ENCODE measurements around the gene HP1BP3.
"Not testable (repeated sequence)": the region's sequence is repeated elsewhere in the genome, so short reads cannot be mapped to it uniquely, and the experiment has no call there.

The HP1BP3 gene

GRCh38 chr1:20728371-20729154 lies 58.5 kb downstream of the HP1BP3 start:
- DNase-seq (ENCODE audit: insufficient read length, low spot score), result peak; percentile 6
- no peak for FAIRE-seq

GRCh38 chr1:20727746-20728316 lies 59.3 kb downstream of the HP1BP3 start:
- no peak for DNase-seq (ENCODE audit: insufficient read length, low spot score)
- FAIRE-seq, result no peak

GRCh38 chr1:20726932-20727745 lies 60.0 kb downstream of the HP1BP3 start:
- DNase-seq (ENCODE audit: insufficient read length, low spot score) (peak; percentile 9), FAIRE-seq (no peak)

- no peak for DNase-seq (ENCODE audit: insufficient read length, low spot score)
- FAIRE-seq, result no peak
Observed at GRCh38 chr1:20726118-20726911, 60.8 kb downstream of the HP1BP3 start.

GRCh38 chr1:20725189-20726117 lies 61.7 kb downstream of the HP1BP3 start:
- DNase-seq (ENCODE audit: insufficient read length, low spot score) (peak; percentile 1), FAIRE-seq (no peak)

GRCh38 chr1:20724364-20725188 lies 62.5 kb downstream of the HP1BP3 start:
- no peak for DNase-seq (ENCODE audit: insufficient read length, low spot score)
- FAIRE-seq, result no peak

- no peak for FAIRE-seq
- peak; percentile 0 for DNase-seq (ENCODE audit: insufficient read length, low spot score)
Observed at GRCh38 chr1:20723537-20724363, 63.4 kb downstream of the HP1BP3 start.

GRCh38 chr1:20723159-20723536 lies 64.0 kb downstream of the HP1BP3 start:
- FAIRE-seq (no peak), DNase-seq (ENCODE audit: insufficient read length, low spot score) (peak; percentile 9)

GRCh38 chr1:20721117-20722061 lies 65.7 kb downstream of the HP1BP3 start:
- FAIRE-seq (no peak), DNase-seq (ENCODE audit: insufficient read length, low spot score) (no peak)

GRCh38 chr1:20720631-20721091 lies 66.4 kb downstream of the HP1BP3 start:
- DNase-seq (ENCODE audit: insufficient read length, low spot score) (no peak), FAIRE-seq (no peak)

- DNase-seq (ENCODE audit: insufficient read length, low spot score) (no peak), FAIRE-seq (no peak)
Observed at GRCh38 chr1:20719871-20720620, 67.1 kb downstream of the HP1BP3 start.

GRCh38 chr1:20719261-20719660 lies 67.8 kb downstream of the HP1BP3 start:
- FAIRE-seq (no peak), DNase-seq (ENCODE audit: insufficient read length, low spot score) (no peak)

- not testable (repeated sequence) for DNase-seq (ENCODE audit: insufficient read length, low spot score)
Observed at GRCh38 chr1:20718343-20718882, 68.7 kb downstream of the HP1BP3 start.

GRCh38 chr1:20717452-20718342 lies 69.4 kb downstream of the HP1BP3 start, which contains the start of gene KIF17:
KIF17 (minus strand) TSS chr1:20718007; CDS start chr1:20717706, 301 bp downstream.
- DNase-seq (ENCODE audit: insufficient read length, low spot score) (peak; percentile 78), FAIRE-seq (no peak)

More at GRCh38 chr1:20718343-20718882, 68.7 kb downstream of the HP1BP3 start:
- FAIRE-seq, result not testable (repeated sequence)

- DNase-seq (ENCODE audit: insufficient read length, low spot score), result no peak
- FAIRE-seq, result no peak
Observed at GRCh38 chr1:20716232-20716631, 70.9 kb downstream of the HP1BP3 start.
